Measurements from ENCODE around the gene TPCN2.
"Not testable (repeated sequence)": the region's sequence is repeated elsewhere in the genome, so short reads cannot be mapped to it uniquely, and the experiment has no call there.

TPCN2 gene

DNA sequence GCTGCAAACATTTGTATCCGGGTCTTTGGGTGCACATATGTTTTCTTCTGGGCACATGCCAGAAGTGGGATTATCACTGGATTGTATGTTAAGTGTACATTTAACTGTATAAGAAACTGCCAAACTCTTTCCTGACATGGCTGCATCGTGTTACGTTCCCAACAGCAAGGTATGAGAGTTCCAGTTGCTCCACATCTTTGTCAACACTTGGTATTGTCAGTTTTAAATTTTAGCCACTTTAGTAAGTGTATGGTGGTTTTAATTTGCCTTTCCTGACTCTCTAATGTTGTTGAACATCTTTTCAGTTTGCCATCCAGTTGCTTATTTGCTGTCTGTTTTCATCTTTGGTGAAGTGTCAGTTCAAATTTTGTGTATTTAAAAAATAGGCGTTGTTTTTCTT is 84.5 kb downstream of the TPCN2 start:
- TF ChIP-seq POLR2A (IDR thresholded peaks at IDR 0.05; ENCODE audit: extremely low read depth, insufficient read length), result no peak
- no peak for TF ChIP-seq MAX (IDR thresholded peaks at IDR 0.05; ENCODE audit: low read depth, low read length)
- no peak for TF ChIP-seq MYC (IDR thresholded peaks at IDR 0.05; ENCODE audit: low read depth, low read length)
- no peak for TF ChIP-seq CTCF (IDR thresholded peaks at IDR 0.05; ENCODE audit: low read depth, low read length)
- DNase-seq (ENCODE audit: low read depth), result no peak
- no peak overlapping the region for H3K4me3 ChIP-seq (ENCODE audit: low read depth, low read length)

DNA sequence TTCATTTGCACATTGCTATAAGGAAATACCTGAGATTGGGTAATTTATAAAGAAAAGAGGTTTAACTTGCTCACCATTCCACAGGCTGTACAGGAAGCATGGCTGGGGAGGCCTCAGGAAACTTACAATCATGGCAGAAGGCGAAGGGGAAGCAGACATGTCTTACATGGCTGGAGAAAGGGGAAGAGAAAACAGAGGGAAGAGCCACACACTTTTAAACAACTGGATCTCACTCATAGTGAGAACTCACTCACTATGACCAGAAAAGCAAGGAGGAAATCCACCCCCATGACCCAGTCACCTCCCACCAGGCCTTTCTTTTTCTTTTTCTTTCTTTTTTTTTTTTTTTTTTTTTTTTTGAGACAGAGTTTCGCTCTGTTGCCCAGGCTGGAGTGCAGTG is 85.5 kb downstream of the TPCN2 start:
- DNase-seq (ENCODE audit: low read depth); H3K4me3 ChIP-seq (ENCODE audit: low read depth, low read length): not testable (repeated sequence)

DNA sequence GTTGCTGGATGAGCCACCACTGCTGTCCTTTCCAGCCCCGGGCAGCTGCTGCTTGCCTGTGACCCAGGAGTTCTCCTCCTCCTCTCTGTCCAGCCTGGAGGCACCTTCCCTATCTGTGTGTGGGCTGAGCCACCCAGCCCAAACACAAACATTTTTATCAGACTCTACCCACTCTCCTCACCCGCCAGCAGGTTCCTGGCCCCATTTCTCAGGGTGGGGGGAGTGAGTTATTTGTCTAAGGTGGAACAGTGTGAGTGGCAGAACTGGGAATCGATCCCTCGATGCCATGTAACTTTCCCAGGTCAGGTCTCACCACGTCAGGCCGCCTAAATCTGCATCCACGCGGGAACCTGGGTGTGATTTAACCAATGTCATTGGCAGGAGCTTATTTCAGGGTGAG is 86.2 kb downstream of the TPCN2 start:
- H3K4me3 ChIP-seq (ENCODE audit: low read depth, low read length), result no peak overlapping the region
- no peak for DNase-seq (ENCODE audit: low read depth)
- TF ChIP-seq POLR2A (IDR thresholded peaks at IDR 0.05; ENCODE audit: extremely low read depth, insufficient read length) (no peak), MYC (IDR thresholded peaks at IDR 0.05; ENCODE audit: low read depth, low read length) (no peak), MAX (IDR thresholded peaks at IDR 0.05; ENCODE audit: low read depth, low read length) (no peak)

- no peak overlapping the region for H3K4me3 ChIP-seq (ENCODE audit: low read depth, low read length)
- no peak for DNase-seq (ENCODE audit: low read depth)
- TF ChIP-seq MAX (IDR thresholded peaks at IDR 0.05; ENCODE audit: low read depth, low read length) (no peak), CTCF (IDR thresholded peaks at IDR 0.05; ENCODE audit: low read depth, low read length) (no peak), POLR2A (IDR thresholded peaks at IDR 0.05; ENCODE audit: extremely low read depth, insufficient read length) (no peak), MYC (IDR thresholded peaks at IDR 0.05; ENCODE audit: low read depth, low read length) (no peak)
Observed at GRCh38 chr11:69135420-69136363, 87.0 kb downstream of the TPCN2 start.

DNA sequence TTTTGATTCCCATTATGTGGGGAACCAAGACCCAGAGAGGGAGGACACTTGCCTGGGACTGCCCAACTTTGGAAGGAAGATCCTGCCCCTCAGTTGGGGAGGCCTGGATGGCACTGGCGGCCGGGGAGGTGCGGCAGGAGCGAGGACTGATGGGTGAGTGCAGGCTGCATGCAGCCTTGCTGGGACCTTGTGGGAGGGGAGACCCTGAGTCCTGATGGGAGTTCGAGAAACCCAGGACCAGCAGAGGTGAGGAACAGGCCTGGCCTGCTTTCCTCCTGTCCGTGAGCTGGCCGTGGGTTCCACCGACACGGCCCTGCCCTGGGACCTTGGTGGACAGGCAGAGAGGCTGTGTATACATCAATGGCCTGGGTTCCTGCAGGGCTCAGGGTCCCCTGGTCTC is 87.7 kb downstream of the TPCN2 start:
- H3K4me3 ChIP-seq (ENCODE audit: low read depth, low read length), result no peak overlapping the region
- no peak for TF ChIP-seq MAX (IDR thresholded peaks at IDR 0.05; ENCODE audit: low read depth, low read length)
- no peak for TF ChIP-seq CTCF (IDR thresholded peaks at IDR 0.05; ENCODE audit: low read depth, low read length)
- TF ChIP-seq POLR2A (IDR thresholded peaks at IDR 0.05; ENCODE audit: extremely low read depth, insufficient read length), result no peak
- no peak for TF ChIP-seq MYC (IDR thresholded peaks at IDR 0.05; ENCODE audit: low read depth, low read length)
- no peak for DNase-seq (ENCODE audit: low read depth)

DNA sequence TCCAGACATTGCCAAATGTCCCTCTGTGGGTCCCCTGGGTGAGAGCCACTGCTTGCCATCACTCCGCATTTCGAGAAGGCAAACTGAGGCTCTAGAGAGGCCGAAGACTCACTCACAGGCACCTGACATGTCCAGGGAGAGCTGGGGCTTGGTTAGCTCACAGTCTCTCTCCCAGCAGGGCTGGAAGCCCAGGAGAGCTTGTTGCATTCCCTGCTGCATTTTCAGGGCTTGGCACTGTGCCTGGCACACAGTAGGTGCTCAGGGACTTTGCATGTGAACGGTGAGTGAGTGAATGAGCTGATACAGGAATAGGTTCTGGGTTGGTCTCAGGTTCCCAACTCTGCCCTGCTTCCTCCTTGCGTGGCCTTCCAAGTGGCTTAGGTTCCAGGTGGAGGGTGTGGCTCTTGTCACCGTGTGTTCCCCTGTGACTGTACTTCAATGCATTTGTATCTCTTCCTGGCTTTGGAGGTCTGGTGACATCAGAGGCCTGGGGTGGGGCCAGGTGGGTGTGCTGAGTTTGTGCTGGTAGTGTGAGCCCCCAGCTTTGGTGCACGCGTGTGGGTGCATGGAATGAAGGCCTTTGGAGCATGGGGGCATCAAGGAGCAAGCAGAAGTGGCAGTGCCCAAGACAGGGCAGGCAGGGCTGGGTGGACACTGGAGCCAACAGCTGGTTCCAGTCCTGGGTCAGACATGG is 88.6 kb downstream of the TPCN2 start:
- TF ChIP-seq MAX (IDR thresholded peaks at IDR 0.05; ENCODE audit: low read depth, low read length), result no peak
- TF ChIP-seq POLR2A (IDR thresholded peaks at IDR 0.05; ENCODE audit: extremely low read depth, insufficient read length), result no peak
- no peak for TF ChIP-seq MYC (IDR thresholded peaks at IDR 0.05; ENCODE audit: low read depth, low read length)
- no peak for TF ChIP-seq CTCF (IDR thresholded peaks at IDR 0.05; ENCODE audit: low read depth, low read length)
- no peak overlapping the region for H3K4me3 ChIP-seq (ENCODE audit: low read depth, low read length)
- DNase-seq (ENCODE audit: low read depth), result no peak
